Endothelial cell of umbilical vein (primary cell): Measurements from ENCODE around the gene SYNJ2BP. TPM values are rescaled to one million over a fixed set of nuclear protein-coding genes. Genes with fewer than 3 reads are reported as not detected.

Experiments
- polyA plus RNA-seq, 4 experiments: library from polyadenylated mRNA; depleted of rRNA in 3 of 4; stranded (reverse) in 3 of 4; unstranded in 1 of 4; fragments of >200 nt; gene quantifications; 2 replicates each; pipeline versions ENCODE4 v1.2.1 to v1.2.3, GENCODE V29; 2011 to 2012; ENCODE audit warnings: missing spikeins in 1 of 4
- total RNA-seq: library from RNA; stranded (reverse); gene quantifications from 2 replicates; pipeline ENCODE4 v1.2.3, GENCODE V29; 2021

SYNJ2BP gene
- total and polyA plus RNA-seq, 2 donors (not counting 3 experiments of a cell fraction or from before 2014, with no cell fraction given): 13.1 to 26.9 TPM

Other genes starting within 250 kb of the SYNJ2BP start
- not detected in 2 replicates for gene SLC8A3, start 228.1 kb downstream of the SYNJ2BP start, total RNA-seq
- not detected in 2 replicates for gene SLC8A3, start 228.1 kb downstream of the SYNJ2BP start, polyA plus RNA-seq
- 42.4 and 49.9 TPM in 2 replicates for gene COX16, start 57.4 kb downstream of the SYNJ2BP start, total RNA-seq
- 8.8 and 13.3 TPM in 2 replicates for gene COX16, start 57.4 kb downstream of the SYNJ2BP start, polyA plus RNA-seq
- not detected in 2 replicates for gene ADAM21, start 35.1 kb upstream of the SYNJ2BP start, total RNA-seq
- 0.05 and 0.06 TPM in 2 replicates for gene ADAM21, start 35.1 kb upstream of the SYNJ2BP start, polyA plus RNA-seq
- gene ADAM20, start 117.9 kb upstream of the SYNJ2BP start, total RNA-seq: 0.44 and 0.66 TPM in 2 replicates
- gene ADAM20, start 117.9 kb upstream of the SYNJ2BP start, polyA plus RNA-seq: 0.06 and 0.10 TPM in 2 replicates
- gene MED6, start 183.6 kb upstream of the SYNJ2BP start, total RNA-seq: 38.8 and 41.5 TPM in 2 replicates
- 19.2 and 22.8 TPM in 2 replicates for gene MED6, start 183.6 kb upstream of the SYNJ2BP start, polyA plus RNA-seq
- gene TTC9, start 224.8 kb upstream of the SYNJ2BP start, total RNA-seq: 0.09 TPM in 1 of 2 replicates, not detected in the other
- 0.06 TPM in 2 replicates for gene TTC9, start 224.8 kb upstream of the SYNJ2BP start, polyA plus RNA-seq